Mesodermal cell (in vitro differentiated cells): ENCODE results near the gene TRIM42.

Source experiments
- H3K27ac ChIP-seq: 2 replicates; pipeline ENCODE4 v1.7.0; 2013; ENCODE audit warnings: mild to moderate bottlenecking, low read depth, low read length, moderate library complexity; ENCODE audit not compliant: severe bottlenecking
- H3K36me3 ChIP-seq: 2 replicates; pipeline ENCODE4 v1.7.1; 2013; ENCODE audit warnings: mild to moderate bottlenecking, low read length, moderate library complexity; ENCODE audit not compliant: control insufficient read depth, insufficient read depth
- H3K4me1 ChIP-seq: one replicate; pipeline ENCODE4 v1.7.1; 2013; ENCODE audit warnings: mild to moderate bottlenecking, low read length; ENCODE audit not compliant: insufficient read depth, control insufficient read depth, poor library complexity, severe bottlenecking
- H3K4me3 ChIP-seq: 2 replicates; pipeline ENCODE4 v1.7.0; 2013; ENCODE audit warnings: low read length, control low read depth, mild to moderate bottlenecking; ENCODE audit not compliant: insufficient read depth, poor library complexity, severe bottlenecking; ENCODE audit errors: extremely low read depth
- H3K9me3 ChIP-seq: 2 replicates; pipeline ENCODE4 v1.7.1; 2013; ENCODE audit warnings: mild to moderate bottlenecking, low read length, moderate library complexity; ENCODE audit not compliant: control insufficient read depth
- WGBS, 2 experiments: methylation state at CpG; one replicate each; pipeline ENCODE4 v1.1.5; 2013; ENCODE audit warnings: missing lambda C conversion rate in 2 of 2; ENCODE audit not compliant: insufficient coverage in 2 of 2; 5-methylcytosine and 5-hydroxymethylcytosine counted together

TRIM42 gene

GRCh38 chr3:140710711-140711389 is 33.0 kb downstream of the TRIM42 start:
- Histone ChIP-seq H3K27ac (peak overlapping the region; percentile 71), H3K36me3 (no peaks in the 10 kb centered on the region), H3K9me3 (peaks cover 3% of the 10 kb centered on the region), H3K4me1 (peaks cover 8% of the 10 kb centered on the region), H3K4me3 (no peak overlapping the region)
- 100% methylated on average over 1 of the region's 2 CpGs; no CpG with 5 or more reads in 1 of the 2 experiments for WGBS, 2 experiments

DNA sequence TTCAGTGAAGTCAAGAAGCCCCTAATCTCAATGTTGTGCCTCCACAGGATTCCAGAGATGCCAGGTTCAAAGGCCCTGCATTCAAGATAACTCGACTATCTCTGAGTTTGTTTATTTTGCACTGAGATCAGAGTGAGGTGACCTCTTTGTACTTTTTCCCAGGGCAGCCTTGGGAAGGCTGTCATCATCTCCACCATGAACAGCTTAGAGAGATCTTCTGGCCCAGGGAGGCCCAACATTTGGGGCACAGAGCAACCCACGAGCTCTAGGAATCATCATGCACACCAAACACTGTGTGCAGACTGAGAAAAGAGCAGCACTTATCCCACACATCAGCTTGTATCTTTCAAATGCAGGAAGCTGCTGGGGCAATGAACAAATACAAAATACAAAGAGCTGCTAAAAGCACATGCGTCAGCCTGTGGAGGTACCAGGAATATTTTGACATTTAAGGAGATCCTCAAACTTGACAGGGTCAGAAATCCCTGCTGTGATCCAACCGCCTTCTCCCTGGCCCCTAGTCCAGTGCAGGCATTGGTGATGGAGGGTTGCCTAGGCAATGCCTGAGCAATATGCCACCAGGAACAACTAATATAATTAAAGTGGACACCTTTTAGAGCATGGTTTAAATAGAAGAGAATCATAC is 33.6 kb downstream of the TRIM42 start:
- Histone ChIP-seq H3K9me3 (no peaks in the 10 kb centered on the region), H3K36me3 (no peaks in the 10 kb centered on the region), H3K4me3 (no peak overlapping the region), H3K4me1 (peaks cover 8% of the 10 kb centered on the region), H3K27ac (peak overlapping the region; percentile 71)
- WGBS, 2 experiments, result 73 to 89% methylated on average over 3 to 4 of the region's 4 CpGs

DNA sequence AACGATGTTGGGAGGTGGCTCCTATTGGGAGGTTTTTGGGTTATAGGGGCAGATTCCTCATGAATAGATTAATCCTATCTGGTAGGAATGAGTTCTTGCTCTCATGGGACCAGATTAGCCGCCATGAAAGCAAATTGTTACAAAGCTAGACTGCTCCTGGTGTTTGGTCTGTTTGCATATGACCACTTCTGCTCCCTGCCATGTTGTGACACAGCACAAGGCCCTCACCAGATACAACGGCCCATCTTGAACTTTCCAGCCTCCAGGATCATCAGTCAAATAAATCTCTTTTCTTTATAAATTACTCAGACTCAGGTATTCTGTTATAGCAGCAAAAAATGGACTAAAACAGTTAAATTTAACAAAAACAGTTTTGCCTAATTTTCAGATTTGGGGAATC is 34.4 kb downstream of the TRIM42 start:
- H3K9me3 ChIP-seq, result no peaks in the 10 kb centered on the region
- no peaks in the 10 kb centered on the region for H3K36me3 ChIP-seq
- H3K4me3 ChIP-seq, result no peak overlapping the region
- H3K4me1 ChIP-seq, result peaks cover 8% of the 10 kb centered on the region
- no peak overlapping the region for H3K27ac ChIP-seq
- 83 to 100% methylated on average over 1 to 2 of the region's 3 CpGs for WGBS, 2 experiments

DNA sequence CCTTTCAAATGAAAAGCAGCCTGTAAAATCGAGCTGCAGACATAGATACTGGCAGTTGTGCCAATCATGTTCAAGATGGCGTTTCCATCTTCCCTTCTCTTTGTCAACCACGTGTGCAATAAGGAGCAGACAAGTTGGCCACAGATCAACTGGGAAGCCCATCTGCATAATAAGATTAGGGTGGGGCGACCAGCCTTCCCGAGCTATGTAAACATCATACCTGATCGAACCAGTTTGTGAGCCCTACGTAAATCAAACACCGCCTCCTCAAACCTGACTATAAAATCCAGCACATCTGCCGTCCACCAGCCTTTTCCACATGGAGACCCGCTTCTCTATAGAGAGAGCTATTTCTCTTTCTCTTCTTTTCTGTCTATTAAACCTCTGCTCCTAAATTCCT is 37.2 kb downstream of the TRIM42 start:
- no peak overlapping the region for H3K27ac ChIP-seq
- no peaks in the 10 kb centered on the region for H3K36me3 ChIP-seq
- no peak overlapping the region for H3K4me3 ChIP-seq
- 96 to 99% methylated on average over 9 of the region's 10 CpGs for WGBS, 2 experiments
- no peaks in the 10 kb centered on the region for H3K9me3 ChIP-seq
- H3K4me1 ChIP-seq, result peaks cover 8% of the 10 kb centered on the region

DNA sequence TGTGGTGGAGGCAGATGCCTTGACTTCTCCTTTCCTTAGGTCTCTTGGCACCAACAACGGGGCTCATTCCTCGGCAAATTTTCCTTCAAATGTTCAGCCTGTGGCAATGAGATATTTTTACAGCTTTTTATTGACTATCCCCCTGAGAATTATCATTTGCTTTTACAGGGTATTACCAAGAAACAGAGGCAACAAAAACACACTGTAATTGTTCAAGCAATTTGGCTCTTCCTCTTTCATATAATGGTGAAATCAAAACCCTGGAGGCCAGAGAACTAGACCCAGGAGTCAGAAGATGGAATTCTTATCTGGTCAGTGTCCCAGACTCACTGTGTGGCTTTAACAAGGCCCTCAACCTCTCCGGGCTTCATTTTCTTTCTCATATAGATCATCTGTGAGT is 40.1 kb downstream of the TRIM42 start:
- Histone ChIP-seq H3K4me3 (no peak overlapping the region), H3K4me1 (no peaks in the 10 kb centered on the region), H3K36me3 (no peaks in the 10 kb centered on the region), H3K27ac (no peak overlapping the region), H3K9me3 (no peaks in the 10 kb centered on the region)
- WGBS, 2 experiments, result 100% methylated on average over 3 of the region's 3 CpGs; no CpG with 5 or more reads in 1 of the 2 experiments

GRCh38 chr3:140719841-140720614 is 42.2 kb downstream of the TRIM42 start:
- 73 to 94% methylated on average over 2 to 3 of the region's 5 CpGs for WGBS, 2 experiments
- Histone ChIP-seq H3K27ac (no peak overlapping the region), H3K4me3 (no peak overlapping the region), H3K36me3 (no peaks in the 10 kb centered on the region), H3K9me3 (no peaks in the 10 kb centered on the region), H3K4me1 (no peaks in the 10 kb centered on the region)

DNA sequence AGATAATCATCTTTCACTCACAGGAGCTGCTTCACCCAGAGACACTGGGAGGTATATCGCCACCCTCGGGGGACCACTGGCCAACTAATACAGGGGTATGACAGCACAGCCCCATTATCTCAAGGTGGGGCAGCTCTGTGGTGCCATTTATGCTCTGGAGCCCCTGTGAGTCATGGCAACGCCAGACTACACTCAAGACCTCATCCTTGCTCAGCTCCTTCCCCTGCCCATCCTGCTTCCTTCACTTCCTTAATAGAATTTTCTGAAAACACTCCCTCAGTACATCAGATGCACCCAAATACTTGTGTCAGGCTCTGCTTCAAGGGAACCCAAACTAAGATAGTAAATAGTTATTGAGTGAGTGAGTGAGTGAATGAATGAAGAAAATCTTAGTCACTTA is 45.7 kb downstream of the TRIM42 start:
- no peaks in the 10 kb centered on the region for H3K9me3 ChIP-seq
- 81 to 83% methylated on average over 3 of the region's 3 CpGs for WGBS, 2 experiments
- no peak overlapping the region for H3K4me3 ChIP-seq
- no peaks in the 10 kb centered on the region for H3K36me3 ChIP-seq
- no peak overlapping the region for H3K27ac ChIP-seq
- H3K4me1 ChIP-seq, result no peaks in the 10 kb centered on the region

DNA sequence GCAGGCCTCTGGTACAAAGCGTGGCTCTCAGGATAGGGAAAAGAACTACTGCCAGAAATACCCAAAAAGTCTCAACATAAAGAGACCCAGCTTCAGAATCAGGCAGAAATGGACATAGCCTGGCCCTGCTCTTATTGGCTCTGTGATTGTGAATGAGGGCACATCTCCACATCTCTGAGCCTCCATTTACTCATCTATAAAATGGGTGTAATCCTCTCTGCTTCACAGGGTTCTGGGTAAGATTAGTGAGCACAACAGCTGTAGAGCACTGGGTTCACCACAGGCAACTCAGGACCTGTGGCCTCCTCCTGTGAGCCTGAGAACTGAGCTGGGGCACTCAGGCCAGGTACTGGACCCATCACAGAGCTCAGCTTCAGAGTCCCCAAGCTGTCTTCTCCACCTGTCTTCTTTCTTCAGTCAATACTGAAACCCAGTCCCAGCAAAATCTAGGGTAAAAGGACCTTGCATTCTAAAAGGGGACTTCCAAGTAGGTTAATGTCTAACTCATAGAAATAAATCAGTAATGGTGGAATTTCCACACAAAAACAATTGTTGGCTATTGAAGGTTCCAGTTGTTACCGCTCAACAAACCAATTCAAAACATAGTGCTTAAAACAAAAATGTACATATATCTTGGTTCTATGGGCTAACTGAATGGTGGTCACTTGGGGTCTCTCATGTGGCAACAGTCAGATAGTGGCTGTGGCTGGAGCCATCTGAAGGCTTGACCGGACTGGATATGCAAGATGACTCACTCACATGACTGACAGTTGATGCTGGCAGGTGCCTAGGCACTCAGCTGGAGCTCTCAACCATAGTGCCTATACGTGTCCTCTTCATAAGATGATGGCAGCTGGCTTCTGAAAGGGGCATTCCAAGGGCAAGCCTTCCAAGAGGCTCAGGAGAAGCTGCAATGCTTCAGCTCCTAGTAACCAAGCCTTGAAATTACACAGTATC is 47.3 kb downstream of the TRIM42 start:
- no peak overlapping the region for H3K27ac ChIP-seq
- H3K4me3 ChIP-seq, result no peak overlapping the region
- H3K9me3 ChIP-seq, result no peaks in the 10 kb centered on the region
- H3K4me1 ChIP-seq, result no peaks in the 10 kb centered on the region
- H3K36me3 ChIP-seq, result no peaks in the 10 kb centered on the region
- 88 to 98% methylated on average over 2 to 3 of the region's 4 CpGs for WGBS, 2 experiments

- H3K36me3 ChIP-seq, result no peaks in the 10 kb centered on the region
- H3K4me3 ChIP-seq, result no peak overlapping the region
- no peaks in the 10 kb centered on the region for H3K4me1 ChIP-seq
- H3K27ac ChIP-seq, result no peak overlapping the region
- WGBS, 2 experiments, result 75 to 83% methylated on average over 1 of the region's 1 CpG
- H3K9me3 ChIP-seq, result no peaks in the 10 kb centered on the region
These were observed 48.2 kb downstream of the TRIM42 start for GRCh38 chr3:140726066-140726465.

DNA sequence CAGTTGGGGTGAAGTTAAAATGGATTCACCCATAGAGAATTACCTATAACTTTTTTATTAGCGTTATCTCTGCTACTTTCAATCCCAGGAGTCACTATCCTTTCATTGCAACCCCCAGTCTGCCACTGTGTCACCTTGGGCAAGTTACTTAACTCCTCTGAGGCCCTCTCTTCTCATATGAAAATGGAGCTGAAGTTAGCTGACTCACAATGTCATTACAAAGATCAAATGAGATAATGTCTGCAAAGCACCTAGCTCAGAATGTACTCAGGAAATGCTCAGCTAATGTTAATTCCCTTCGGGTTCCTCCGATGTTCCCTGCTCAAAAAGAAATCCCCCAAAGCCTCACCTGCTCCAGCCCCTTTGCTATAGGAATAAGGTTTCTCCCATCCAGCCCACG is 50.0 kb downstream of the TRIM42 start:
- Histone ChIP-seq H3K36me3 (no peaks in the 10 kb centered on the region), H3K4me1 (no peaks in the 10 kb centered on the region), H3K9me3 (no peaks in the 10 kb centered on the region), H3K27ac (no peak overlapping the region), H3K4me3 (no peak overlapping the region)
- WGBS, 2 experiments, result 76 to 82% methylated on average over 3 of the region's 4 CpGs
